CD14-positive monocyte (primary cell): Measurements from ENCODE around the gene URM1. TPM values are rescaled to one million over a fixed set of nuclear protein-coding genes. Genes with fewer than 3 reads are reported as not detected.

Experiments
- DNase-seq, 3 donors: peaks; one replicate each; pipeline ENCODE4 v3.0.0-alpha.2; 2011 to 2022
- H2AFZ ChIP-seq: 2 replicates; pipeline ENCODE4 v1.6.0; 2012; ENCODE audit warnings: mild to moderate bottlenecking, low read depth, low read length, inconsistent platforms; ENCODE audit not compliant: insufficient read depth, poor library complexity, severe bottlenecking
- H3K27ac ChIP-seq, 2 donors: 1 replicate in 1 of 2; 2 replicates in 1 of 2; pipeline ENCODE4 v1.5.1; 2012 to 2013; ENCODE audit warnings: low read length in 2 of 2, control low read depth in 1 of 2, inconsistent platforms in 1 of 2, low read depth in 1 of 2, mild to moderate bottlenecking in 1 of 2
- H3K27me3 ChIP-seq, 2 donors: one replicate each; pipeline versions ENCODE4 v1.6.0 to v1.6.1; 2011 to 2013; ENCODE audit warnings: low read length in 2 of 2; ENCODE audit not compliant: control insufficient read depth in 2 of 2, insufficient read depth in 2 of 2
- H3K36me3 ChIP-seq, 2 donors: replicated peaks in 1 of 2; 1 replicate in 1 of 2; 2 replicates in 1 of 2; pipeline versions ENCODE4 v1.5.1 to v1.6.1; 2012 to 2013; ENCODE audit warnings: low read length in 2 of 2, control low read depth in 1 of 2, inconsistent platforms in 1 of 2, mild to moderate bottlenecking in 1 of 2; ENCODE audit not compliant: insufficient read depth in 2 of 2, control insufficient read depth in 1 of 2
- H3K4me1 ChIP-seq, 2 donors: 1 replicate in 1 of 2; 2 replicates in 1 of 2; pipeline versions ENCODE4 v1.5.1 to v1.6.1; 2012 to 2013; ENCODE audit warnings: low read length in 2 of 2, control low read depth in 1 of 2, inconsistent platforms in 1 of 2, mild to moderate bottlenecking in 1 of 2, moderate library complexity in 1 of 2; ENCODE audit not compliant: insufficient read depth in 2 of 2, control insufficient read depth in 1 of 2
- H3K4me2 ChIP-seq: replicated peaks from 2 replicates; pipeline ENCODE3; 2012; ENCODE audit warnings: low read length, moderate library complexity, mild to moderate bottlenecking; ENCODE audit not compliant: poor library complexity, severe bottlenecking; ENCODE audit errors: extremely low read depth
- H3K4me3 ChIP-seq, 3 experiments: fragments of 200-600 bp in 1 of 3; sonication (generic) in 1 of 3; replicated peaks in 1 of 3; 1 replicate in 2 of 3; 2 replicates in 1 of 3; pipeline ENCODE4 v1.5.1; 2011 to 2013; ENCODE audit warnings: low read length in 3 of 3, mild to moderate bottlenecking in 3 of 3, control low read depth in 2 of 3, low read depth in 2 of 3, inconsistent platforms in 1 of 3, moderate library complexity in 1 of 3
- H3K79me2 ChIP-seq: 2 replicates; pipeline ENCODE4 v1.6.0; 2012; ENCODE audit warnings: mild to moderate bottlenecking, control low read depth, inconsistent platforms, low read length, moderate library complexity; ENCODE audit not compliant: insufficient read depth
- H3K9ac ChIP-seq: 2 replicates; pipeline ENCODE4 v1.6.0; 2017; ENCODE audit warnings: low read length, mild to moderate bottlenecking; ENCODE audit not compliant: insufficient read depth, poor library complexity, severe bottlenecking
- H3K9me3 ChIP-seq, 2 donors: replicated peaks in 1 of 2; 1 replicate in 1 of 2; 2 replicates in 1 of 2; pipeline versions ENCODE4 v1.5.1 to v1.6.1; 2012 to 2013; ENCODE audit warnings: low read length in 2 of 2, control low read depth in 1 of 2; ENCODE audit not compliant: control insufficient read depth in 1 of 2, insufficient read depth in 1 of 2
- H4K20me1 ChIP-seq: 2 replicates; pipeline ENCODE4 v1.6.0; 2012; ENCODE audit warnings: mild to moderate bottlenecking, low read length, control low read depth, moderate library complexity; ENCODE audit not compliant: insufficient read depth
- H3K27ac Mint-ChIP-seq, 7 donors: one replicate each; pipeline ENCODE4 v1.8.0; 2020; ENCODE audit warnings: mild to moderate bottlenecking in 7 of 7, mixed read lengths in 7 of 7, moderate library complexity in 6 of 7, inconsistent platforms in 2 of 7
- H3K27me3 Mint-ChIP-seq, 3 donors: one replicate each; pipeline ENCODE4 v1.8.0; 2021 to 2022; ENCODE audit warnings: low read depth in 3 of 3, mild to moderate bottlenecking in 3 of 3, mixed read lengths in 3 of 3, moderate library complexity in 3 of 3, inconsistent platforms in 1 of 3
- H3K36me3 Mint-ChIP-seq, 2 donors: one replicate each; pipeline ENCODE4 v1.8.0; 2020; ENCODE audit warnings: mixed read lengths in 2 of 2, inconsistent platforms in 1 of 2, mild to moderate bottlenecking in 1 of 2
- H3K4me1 Mint-ChIP-seq: one replicate; pipeline ENCODE4 v1.8.0; 2020; ENCODE audit warnings: mild to moderate bottlenecking, mixed read lengths
- H3K4me3 Mint-ChIP-seq, 2 donors: one replicate each; pipeline ENCODE4 v1.8.0; 2020; ENCODE audit warnings: mild to moderate bottlenecking in 2 of 2, mixed read lengths in 2 of 2, moderate library complexity in 1 of 2
- H3K9me3 Mint-ChIP-seq, 7 donors: one replicate each; pipeline ENCODE4 v1.8.0; 2020 to 2022; ENCODE audit warnings: mixed read lengths in 7 of 7, mild to moderate bottlenecking in 6 of 7, moderate library complexity in 6 of 7, inconsistent platforms in 2 of 7
- CTCF ChIP-seq: fragments of 200-600 bp; IDR thresholded peaks from one replicate; pipeline ENCODE4 v1.8.0; 2022; ENCODE audit warnings: antibody characterized with exemption, mild to moderate bottlenecking
- WGBS: methylation state at CpG from one replicate; pipeline ENCODE4 v1.1.5; 2013; ENCODE audit warnings: missing lambda C conversion rate; ENCODE audit not compliant: insufficient coverage; 5-methylcytosine and 5-hydroxymethylcytosine counted together
- intact Hi-C, 2 donors: fragments of 100-400 bp; cut with micrococcal nuclease; formaldehyde crosslinking; loops; one replicate each; pipeline versions ENCODE4 v1.15.0 to v1.15.1; 2023
- polyA plus RNA-seq, 3 donors: library from polyadenylated mRNA; depleted of rRNA in 1 of 3; unstranded in 2 of 3; stranded (reverse) in 1 of 3; fragments of 300-500 nt in 2 of 3; fragments of >200 nt in 1 of 3; fragmentation: Illumina TruSeq in 2 of 3; gene quantifications; 1 replicate in 2 of 3; 2 replicates in 1 of 3; pipeline ENCODE4 v1.2.3, GENCODE V29; 2012 to 2021

The URM1 gene
- polyA plus RNA-seq, 3 donors, result 37.5 to 39.7 (median 38.3) TPM

- Mint-ChIP-seq H3K9me3 (no peaks in the 10 kb centered on the region), H3K27me3 (peaks cover 0 to 3% (median 0%) of the 10 kb centered on the region in 3 donors), H3K27ac (peak overlapping the region in 5 of 7 donors; percentile 63 to 87 (median 80)), H3K4me3 (peak overlapping the region; percentile 84 to 95), H3K4me1 (peaks cover 13% of the 10 kb centered on the region), H3K36me3 (peaks cover 29 to 39% of the 10 kb centered on the region in 2 donors)
- peak; percentile 25 to 48 (median 47) for DNase-seq
- Histone ChIP-seq H3K9me3 (no peaks in the 10 kb centered on the region), H3K4me1 (peaks cover 12 to 15% of the 10 kb centered on the region in 2 donors), H3K27ac (no peak overlapping the region), H3K4me3 (peak overlapping the region; percentile 65 to 90 (median 81)), H3K4me2 (peak overlapping the region; percentile 95), H2AFZ (peak overlapping the region; percentile 94), H4K20me1 (no peaks in the 10 kb centered on the region), H3K27me3 (no peaks in the 10 kb centered on the region), H3K36me3 (peaks cover 10 to 36% of the 10 kb centered on the region in 2 donors), H3K9ac (peak overlapping the region; percentile 69), H3K79me2 (no peaks in the 10 kb centered on the region)
- WGBS, result 31% methylated on average over 9 of the region's 13 CpGs
- TF ChIP-seq CTCF, result peak; percentile 75
- intact Hi-C loops, result loop anchor here in 1 of 2 donors (2.0 kb wide), 1 partner anchor 19 kb away; the partner anchor contains the start of genes COQ4 and TRUB2
Observed at GRCh38 chr9:128341435-128341849, 29.7 kb upstream of the URM1 start.

- Mint-ChIP-seq H3K4me3 (no peak overlapping the region), H3K36me3 (peaks cover 38 to 56% of the 10 kb centered on the region in 2 donors), H3K9me3 (no peaks in the 10 kb centered on the region), H3K27ac (peak overlapping the region in 1 of 7 donors; percentile 51), H3K27me3 (peaks cover 0 to 3% (median 0%) of the 10 kb centered on the region in 3 donors), H3K4me1 (peaks cover 13% of the 10 kb centered on the region)
- intact Hi-C loops, result no loop called here
- Histone ChIP-seq H3K79me2 (no peaks in the 10 kb centered on the region), H3K36me3 (peaks cover 17 to 53% of the 10 kb centered on the region in 2 donors), H3K27me3 (no peaks in the 10 kb centered on the region), H3K4me2 (no peak overlapping the region), H4K20me1 (no peaks in the 10 kb centered on the region), H2AFZ (no peak overlapping the region), H3K4me3 (no peak overlapping the region), H3K27ac (no peak overlapping the region), H3K4me1 (peaks cover 12 to 15% of the 10 kb centered on the region in 2 donors), H3K9me3 (no peaks in the 10 kb centered on the region), H3K9ac (no peak overlapping the region)
- no peak for TF ChIP-seq CTCF
- no peak for DNase-seq
- 100% methylated on average over 8 of the region's 8 CpGs for WGBS
Observed at GRCh38 chr9:128342971-128343680, 28.0 kb upstream of the URM1 start.
